Femur (tissue), 1 donor: ENCODE measurements around the gene SP2.

Experiments
- DNase-seq: peaks from one replicate; pipeline ENCODE4 v3.0.0-alpha.2; 2017

Gene SP2

GRCh38 chr17:47895856-47896671 is at the start of gene SP2:
Gene SP2 (plus strand): TSS chr17:47896236. CDS start chr17:47896287, 51 bp downstream.
- peak; percentile 100 for DNase-seq

- no peak for DNase-seq
Measured at GRCh38 chr17:47846716-47847340, 49.2 kb upstream of the SP2 start.

GRCh38 chr17:47847341-47848197 is 48.5 kb upstream of the SP2 start:
- DNase-seq, result no peak

- DNase-seq, result no peak
Measured at GRCh38 chr17:47848198-47848513, 47.9 kb upstream of the SP2 start.

- DNase-seq, result no peak
Measured at GRCh38 chr17:47850373-47850691, 45.7 kb upstream of the SP2 start.

- DNase-seq, result no peak
Measured at GRCh38 chr17:47850692-47851573, 45.1 kb upstream of the SP2 start, which contains the start of gene SP6. Gene SP6 (minus strand): TSS chr17:47851163. CDS start chr17:47848429, 2,734 bp downstream.

GRCh38 chr17:47851764-47852112 is 44.3 kb upstream of the SP2 start:
- DNase-seq, result no peak

GRCh38 chr17:47852113-47852949 is 43.7 kb upstream of the SP2 start:
- DNase-seq, result no peak

- DNase-seq, result no peak
Measured at GRCh38 chr17:47853616-47854015, 42.4 kb upstream of the SP2 start.

GRCh38 chr17:47855737-47856136 is 40.3 kb upstream of the SP2 start:
- peak; percentile 53 for DNase-seq

GRCh38 chr17:47856830-47857229 is 39.2 kb upstream of the SP2 start:
- DNase-seq, result no peak

- no peak for DNase-seq
Measured at GRCh38 chr17:47857551-47858455, 38.2 kb upstream of the SP2 start.

- no peak for DNase-seq
Measured at GRCh38 chr17:47860386-47860785, 35.6 kb upstream of the SP2 start.

GRCh38 chr17:47862621-47863440 is 33.2 kb upstream of the SP2 start:
- DNase-seq, result no peak

GRCh38 chr17:47864791-47865216 is 31.2 kb upstream of the SP2 start:
- no peak for DNase-seq

GRCh38 chr17:47866941-47867340 is 29.1 kb upstream of the SP2 start:
- DNase-seq, result no peak

- no peak for DNase-seq
Measured at GRCh38 chr17:47867813-47868533, 28.1 kb upstream of the SP2 start.

- DNase-seq, result no peak
Measured at GRCh38 chr17:47869114-47869513, 26.9 kb upstream of the SP2 start.

- DNase-seq, result no peak
Measured at GRCh38 chr17:47870056-47870455, 26.0 kb upstream of the SP2 start.
